ENCODE data around the gene NELFCD. TPM values are rescaled to one million over a fixed set of nuclear protein-coding genes. Genes with fewer than 3 reads are reported as not detected.

Gene NELFCD
- total and polyA plus RNA-seq, 10 of the 15 experiments (the other 5 are each of a cell fraction or from before 2014, with no cell fraction given): 8.9 to 109 (median 82.9) TPM

DNA sequence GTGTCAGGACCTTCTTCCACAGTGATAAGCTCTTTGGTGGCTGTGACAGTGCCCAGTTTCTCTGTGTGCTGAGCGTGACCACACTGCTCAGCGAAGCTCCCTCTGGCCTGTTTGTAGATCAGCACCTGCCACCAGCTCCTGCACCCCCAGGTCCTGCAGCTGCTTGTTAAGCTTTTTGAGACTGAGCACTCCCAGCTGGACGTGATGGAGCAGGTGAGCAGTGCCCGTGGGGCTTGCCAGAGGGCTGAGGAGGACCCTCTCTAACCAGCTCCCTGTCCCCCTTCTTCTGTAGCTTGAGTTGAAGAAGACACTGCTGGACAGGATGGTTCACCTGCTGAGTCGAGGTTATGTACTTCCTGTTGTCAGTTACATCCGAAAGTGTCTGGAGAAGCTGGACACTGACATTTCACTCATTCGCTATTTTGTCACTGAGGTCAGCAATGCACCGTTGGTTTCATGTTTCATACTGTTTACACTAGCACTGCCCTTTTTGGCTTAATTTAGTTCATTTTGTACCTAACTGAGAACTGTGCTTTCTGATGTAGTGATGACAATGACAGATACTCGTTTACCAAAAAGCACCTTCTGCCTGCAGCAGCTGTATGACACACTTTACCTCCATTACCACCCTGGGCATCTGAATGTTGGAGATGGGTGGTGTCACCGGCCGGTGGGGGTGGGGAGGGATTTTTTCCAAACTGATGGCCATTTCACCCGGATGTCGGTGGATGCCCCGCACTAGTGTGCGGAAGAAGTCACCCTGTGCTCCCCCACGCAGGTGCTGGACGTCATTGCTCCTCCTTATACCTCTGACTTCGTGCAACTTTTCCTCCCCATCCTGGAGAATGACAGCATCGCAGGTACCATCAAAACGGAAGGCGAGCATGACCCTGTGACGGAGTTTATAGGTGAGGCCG lies 12.5 kb downstream of the NELFCD start:
- in situ Hi-C loops (cut with MboI) (no loop called here), intact Hi-C loops (cut with micrococcal nuclease; ENCODE audit: unreplicated experiment) (no loop called here)
- no TSS peak for BruUV-seq (replicated peaks)
- DNase-seq (ENCODE audit: low read depth, low spot score) (no peak), ATAC-seq (peak; percentile 76), FAIRE-seq (peak; percentile 57)
- Histone ChIP-seq H3K4me1 (ENCODE audit: control insufficient read depth, insufficient read depth, low read length) (peaks cover 14% of the 10 kb centered on the region), H4K20me1 (ENCODE audit: control insufficient read depth, insufficient read depth) (peaks cover 3% of the 10 kb centered on the region), H3K79me2 (ENCODE audit: control insufficient read depth, insufficient read depth, low read length) (no peaks in the 10 kb centered on the region), H3K36me3 (ENCODE audit: control insufficient read depth in 2 of 2, insufficient read depth in 2 of 2, low read length in 1 of 2) (peaks cover 50 to 66% of the 10 kb centered on the region in 2 experiments), H3K4me3 (no peak overlapping the region), H2AFZ (ENCODE audit: control insufficient read depth, low read depth, low read length) (no peak overlapping the region), H3K27ac (ENCODE audit: control insufficient read depth, insufficient read depth) (peak overlapping the region; percentile 0; the same call in 1 of the 2 replicates), H3K9ac (ENCODE audit: control insufficient read depth, insufficient read depth, low read length) (no peak overlapping the region), H3K4me2 (ENCODE audit: control insufficient read depth, insufficient read depth) (no peak overlapping the region), H3K9me3 (replicated peaks; ENCODE audit: control insufficient read depth, insufficient read depth, low read length) (no peaks in the 10 kb centered on the region), H3K27me3 (replicated peaks in 1 of 2; ENCODE audit: control insufficient read depth in 2 of 2, insufficient read depth in 2 of 2, low read length in 1 of 2) (no peaks in the 10 kb centered on the region)
- WGBS (ENCODE audit: insufficient coverage, insufficient replicate concordance, low lambda C conversion rate, missing lambda C conversion rate): 78% methylated on average over 23 of the region's 23 CpGs
- ChIA-PET RAD21 (ENCODE audit: unreplicated experiment) (interaction anchor here (0.9 to 1.4 kb wide), 4 partner anchors 11 to 107 kb away, joined by 3 to 5 read pairs (median 3); no protein-coding TSS in a partner anchor), SMC1A (ENCODE audit: uncharacterized antibody, unreplicated experiment) (interaction anchor here (0.6 to 2.3 kb wide), 8 partner anchors 11 to 123 kb away, joined by 3 to 11 read pairs (median 3); no protein-coding TSS in a partner anchor), CTCF (interaction anchor here (0.7 to 1.6 kb wide), 4 partner anchors 15 to 123 kb away, joined by 3 to 4 read pairs (median 4); no protein-coding TSS in a partner anchor), POLR2A (interaction anchor here (0.7 to 1.9 kb wide), 5 partner anchors 10 to 47 kb away, joined by 4 to 11 read pairs (median 5); no protein-coding TSS in a partner anchor)
- TF ChIP-seq PML (IDR thresholded peaks at IDR 0.05; ENCODE audit: low read length) (peak; percentile 40; the same call in 1 of the 2 replicates), TARDBP (IDR thresholded peaks at IDR 0.05; ENCODE audit: borderline replicate concordance) (0 out of 2 replicates have a peak, but pooled peaks have one; percentile 8), ZBED1 (IDR thresholded peaks at IDR 0.05; ENCODE audit: borderline replicate concordance) (0 out of 2 replicates have a peak, but pooled peaks have one; percentile 22), EP300 (IDR thresholded peaks at IDR 0.05; ENCODE audit: borderline replicate concordance in 1 of 2, control insufficient read depth in 1 of 2, low read depth in 2 of 2, low read length in 2 of 2) (peak; percentile 37 to 54; a peak in 2 of 4 replicates), GATAD2B (conservative IDR thresholded peaks at IDR 0.05; ENCODE audit: low read depth) (no peak), POLR2A (IDR thresholded peaks at IDR 0.05; ENCODE audit: low read depth, low read length) (peak; percentile 68)
- TF ChIP-seq, protein P1, sequence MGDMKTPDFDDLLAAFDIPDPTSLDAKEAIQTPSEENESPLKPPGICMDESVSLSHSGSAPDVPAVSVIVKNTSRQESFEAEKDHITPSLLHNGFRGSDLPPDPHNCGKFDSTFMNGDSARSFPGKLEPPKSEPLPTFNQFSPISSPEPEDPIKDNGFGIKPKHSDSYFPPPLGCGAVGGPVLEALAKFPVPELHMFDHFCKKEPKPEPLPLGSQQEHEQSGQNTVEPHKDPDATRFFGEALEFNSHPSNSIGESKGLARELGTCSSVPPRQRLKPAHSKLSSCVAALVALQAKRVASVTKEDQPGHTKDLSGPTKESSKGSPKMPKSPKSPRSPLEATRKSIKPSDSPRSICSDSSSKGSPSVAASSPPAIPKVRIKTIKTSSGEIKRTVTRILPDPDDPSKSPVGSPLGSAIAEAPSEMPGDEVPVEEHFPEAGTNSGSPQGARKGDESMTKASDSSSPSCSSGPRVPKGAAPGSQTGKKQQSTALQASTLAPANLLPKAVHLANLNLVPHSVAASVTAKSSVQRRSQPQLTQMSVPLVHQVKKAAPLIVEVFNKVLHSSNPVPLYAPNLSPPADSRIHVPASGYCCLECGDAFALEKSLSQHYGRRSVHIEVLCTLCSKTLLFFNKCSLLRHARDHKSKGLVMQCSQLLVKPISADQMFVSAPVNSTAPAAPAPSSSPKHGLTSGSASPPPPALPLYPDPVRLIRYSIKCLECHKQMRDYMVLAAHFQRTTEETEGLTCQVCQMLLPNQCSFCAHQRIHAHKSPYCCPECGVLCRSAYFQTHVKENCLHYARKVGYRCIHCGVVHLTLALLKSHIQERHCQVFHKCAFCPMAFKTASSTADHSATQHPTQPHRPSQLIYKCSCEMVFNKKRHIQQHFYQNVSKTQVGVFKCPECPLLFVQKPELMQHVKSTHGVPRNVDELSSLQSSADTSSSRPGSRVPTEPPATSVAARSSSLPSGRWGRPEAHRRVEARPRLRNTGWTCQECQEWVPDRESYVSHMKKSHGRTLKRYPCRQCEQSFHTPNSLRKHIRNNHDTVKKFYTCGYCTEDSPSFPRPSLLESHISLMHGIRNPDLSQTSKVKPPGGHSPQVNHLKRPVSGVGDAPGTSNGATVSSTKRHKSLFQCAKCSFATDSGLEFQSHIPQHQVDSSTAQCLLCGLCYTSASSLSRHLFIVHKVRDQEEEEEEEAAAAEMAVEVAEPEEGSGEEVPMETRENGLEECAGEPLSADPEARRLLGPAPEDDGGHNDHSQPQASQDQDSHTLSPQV (IDR thresholded peaks at IDR 0.05): no peak
- TF ChIP-seq, protein P2, sequence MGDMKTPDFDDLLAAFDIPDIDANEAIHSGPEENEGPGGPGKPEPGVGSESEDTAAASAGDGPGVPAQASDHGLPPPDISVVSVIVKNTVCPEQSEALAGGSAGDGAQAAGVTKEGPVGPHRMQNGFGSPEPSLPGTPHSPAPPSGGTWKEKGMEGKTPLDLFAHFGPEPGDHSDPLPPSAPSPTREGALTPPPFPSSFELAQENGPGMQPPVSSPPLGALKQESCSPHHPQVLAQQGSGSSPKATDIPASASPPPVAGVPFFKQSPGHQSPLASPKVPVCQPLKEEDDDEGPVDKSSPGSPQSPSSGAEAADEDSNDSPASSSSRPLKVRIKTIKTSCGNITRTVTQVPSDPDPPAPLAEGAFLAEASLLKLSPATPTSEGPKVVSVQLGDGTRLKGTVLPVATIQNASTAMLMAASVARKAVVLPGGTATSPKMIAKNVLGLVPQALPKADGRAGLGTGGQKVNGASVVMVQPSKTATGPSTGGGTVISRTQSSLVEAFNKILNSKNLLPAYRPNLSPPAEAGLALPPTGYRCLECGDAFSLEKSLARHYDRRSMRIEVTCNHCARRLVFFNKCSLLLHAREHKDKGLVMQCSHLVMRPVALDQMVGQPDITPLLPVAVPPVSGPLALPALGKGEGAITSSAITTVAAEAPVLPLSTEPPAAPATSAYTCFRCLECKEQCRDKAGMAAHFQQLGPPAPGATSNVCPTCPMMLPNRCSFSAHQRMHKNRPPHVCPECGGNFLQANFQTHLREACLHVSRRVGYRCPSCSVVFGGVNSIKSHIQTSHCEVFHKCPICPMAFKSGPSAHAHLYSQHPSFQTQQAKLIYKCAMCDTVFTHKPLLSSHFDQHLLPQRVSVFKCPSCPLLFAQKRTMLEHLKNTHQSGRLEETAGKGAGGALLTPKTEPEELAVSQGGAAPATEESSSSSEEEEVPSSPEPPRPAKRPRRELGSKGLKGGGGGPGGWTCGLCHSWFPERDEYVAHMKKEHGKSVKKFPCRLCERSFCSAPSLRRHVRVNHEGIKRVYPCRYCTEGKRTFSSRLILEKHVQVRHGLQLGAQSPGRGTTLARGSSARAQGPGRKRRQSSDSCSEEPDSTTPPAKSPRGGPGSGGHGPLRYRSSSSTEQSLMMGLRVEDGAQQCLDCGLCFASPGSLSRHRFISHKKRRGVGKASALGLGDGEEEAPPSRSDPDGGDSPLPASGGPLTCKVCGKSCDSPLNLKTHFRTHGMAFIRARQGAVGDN (IDR thresholded peaks at IDR 0.05): no peak
- TF ChIP-seq, protein P3, sequence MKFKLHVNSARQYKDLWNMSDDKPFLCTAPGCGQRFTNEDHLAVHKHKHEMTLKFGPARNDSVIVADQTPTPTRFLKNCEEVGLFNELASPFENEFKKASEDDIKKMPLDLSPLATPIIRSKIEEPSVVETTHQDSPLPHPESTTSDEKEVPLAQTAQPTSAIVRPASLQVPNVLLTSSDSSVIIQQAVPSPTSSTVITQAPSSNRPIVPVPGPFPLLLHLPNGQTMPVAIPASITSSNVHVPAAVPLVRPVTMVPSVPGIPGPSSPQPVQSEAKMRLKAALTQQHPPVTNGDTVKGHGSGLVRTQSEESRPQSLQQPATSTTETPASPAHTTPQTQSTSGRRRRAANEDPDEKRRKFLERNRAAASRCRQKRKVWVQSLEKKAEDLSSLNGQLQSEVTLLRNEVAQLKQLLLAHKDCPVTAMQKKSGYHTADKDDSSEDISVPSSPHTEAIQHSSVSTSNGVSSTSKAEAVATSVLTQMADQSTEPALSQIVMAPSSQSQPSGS (IDR thresholded peaks at IDR 0.05; ENCODE audit: low read length): no peak
